Measurements from ENCODE around the gene PPP4R1.

PPP4R1 gene

DNA sequence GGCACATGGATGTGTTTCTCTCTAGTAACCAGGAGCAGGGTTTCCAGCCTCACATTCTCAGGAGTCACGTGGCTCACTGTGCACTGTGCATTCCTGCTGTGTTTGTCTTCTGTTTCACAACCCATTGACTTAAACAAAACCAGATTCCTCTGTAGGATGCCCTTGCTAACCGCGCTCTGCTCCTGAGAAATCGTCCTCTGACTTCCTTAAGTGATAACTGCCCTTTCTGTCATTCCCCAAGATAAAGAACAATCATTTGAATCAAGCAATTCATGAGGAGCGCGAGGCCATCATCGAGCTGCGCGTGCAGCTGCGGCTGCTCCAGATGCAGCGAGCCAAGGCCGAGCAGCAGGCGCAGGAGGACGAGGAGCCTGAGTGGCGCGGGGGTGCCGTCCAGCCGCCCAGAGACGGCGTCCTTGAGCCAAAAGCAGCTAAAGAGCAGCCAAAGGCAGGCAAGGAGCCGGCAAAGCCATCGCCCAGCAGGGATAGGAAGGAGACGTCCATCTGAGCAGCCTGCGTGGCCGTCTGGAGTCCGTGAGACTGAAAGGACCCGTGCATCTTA, 78.8 kb downstream of the PPP4R1 start:
- Histone ChIP-seq H3K27ac (peak overlapping the region; percentile 44), H3K27me3 (replicated peaks) (no peaks in the 10 kb centered on the region), H3K4me3 (ENCODE audit: low read depth, low read length) (no peak overlapping the region), H3K36me3 (replicated peaks) (peaks cover 26% of the 10 kb centered on the region)
- in situ Hi-C loops (cut with HindIII; ENCODE audit: low pct_ligation_motif_present, low sequenced_read_pairs) = no loop called here
- TF ChIP-seq, protein P1, sequence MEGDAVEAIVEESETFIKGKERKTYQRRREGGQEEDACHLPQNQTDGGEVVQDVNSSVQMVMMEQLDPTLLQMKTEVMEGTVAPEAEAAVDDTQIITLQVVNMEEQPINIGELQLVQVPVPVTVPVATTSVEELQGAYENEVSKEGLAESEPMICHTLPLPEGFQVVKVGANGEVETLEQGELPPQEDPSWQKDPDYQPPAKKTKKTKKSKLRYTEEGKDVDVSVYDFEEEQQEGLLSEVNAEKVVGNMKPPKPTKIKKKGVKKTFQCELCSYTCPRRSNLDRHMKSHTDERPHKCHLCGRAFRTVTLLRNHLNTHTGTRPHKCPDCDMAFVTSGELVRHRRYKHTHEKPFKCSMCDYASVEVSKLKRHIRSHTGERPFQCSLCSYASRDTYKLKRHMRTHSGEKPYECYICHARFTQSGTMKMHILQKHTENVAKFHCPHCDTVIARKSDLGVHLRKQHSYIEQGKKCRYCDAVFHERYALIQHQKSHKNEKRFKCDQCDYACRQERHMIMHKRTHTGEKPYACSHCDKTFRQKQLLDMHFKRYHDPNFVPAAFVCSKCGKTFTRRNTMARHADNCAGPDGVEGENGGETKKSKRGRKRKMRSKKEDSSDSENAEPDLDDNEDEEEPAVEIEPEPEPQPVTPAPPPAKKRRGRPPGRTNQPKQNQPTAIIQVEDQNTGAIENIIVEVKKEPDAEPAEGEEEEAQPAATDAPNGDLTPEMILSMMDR (IDR thresholded peaks at IDR 0.05; ENCODE audit: low read depth, low read length, missing control alignments) = no peak
- DNase-seq = peak; percentile 94

DNA sequence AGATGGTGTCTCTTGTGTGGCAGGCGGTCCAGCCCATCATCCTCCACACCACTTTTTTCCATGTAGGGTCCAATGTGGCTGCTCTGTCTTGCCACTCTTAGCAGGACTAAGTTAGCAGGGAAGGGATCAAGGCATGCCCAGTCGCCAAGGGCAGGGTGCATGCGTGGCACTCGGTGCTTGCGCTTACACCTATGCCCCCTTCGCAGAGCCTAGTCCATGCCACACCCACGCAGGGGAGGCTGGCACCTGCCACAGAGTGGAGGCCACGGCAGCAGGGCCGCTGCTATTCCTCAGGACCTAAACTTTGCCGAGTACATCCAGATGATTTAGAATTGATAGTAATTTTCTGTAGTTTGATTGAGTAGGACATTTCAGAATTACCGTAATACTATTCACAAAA, 79.5 kb downstream of the PPP4R1 start:
- Histone ChIP-seq H3K27me3 (replicated peaks) (no peaks in the 10 kb centered on the region), H3K4me3 (ENCODE audit: low read depth, low read length) (no peak overlapping the region), H3K27ac (no peak overlapping the region), H3K36me3 (replicated peaks) (peaks cover 24% of the 10 kb centered on the region)
- DNase-seq = no peak
- TF ChIP-seq, protein P1 (IDR thresholded peaks at IDR 0.05; ENCODE audit: low read depth, low read length, missing control alignments) = no peak
- in situ Hi-C loops (cut with HindIII; ENCODE audit: low pct_ligation_motif_present, low sequenced_read_pairs) = no loop called here

DNA sequence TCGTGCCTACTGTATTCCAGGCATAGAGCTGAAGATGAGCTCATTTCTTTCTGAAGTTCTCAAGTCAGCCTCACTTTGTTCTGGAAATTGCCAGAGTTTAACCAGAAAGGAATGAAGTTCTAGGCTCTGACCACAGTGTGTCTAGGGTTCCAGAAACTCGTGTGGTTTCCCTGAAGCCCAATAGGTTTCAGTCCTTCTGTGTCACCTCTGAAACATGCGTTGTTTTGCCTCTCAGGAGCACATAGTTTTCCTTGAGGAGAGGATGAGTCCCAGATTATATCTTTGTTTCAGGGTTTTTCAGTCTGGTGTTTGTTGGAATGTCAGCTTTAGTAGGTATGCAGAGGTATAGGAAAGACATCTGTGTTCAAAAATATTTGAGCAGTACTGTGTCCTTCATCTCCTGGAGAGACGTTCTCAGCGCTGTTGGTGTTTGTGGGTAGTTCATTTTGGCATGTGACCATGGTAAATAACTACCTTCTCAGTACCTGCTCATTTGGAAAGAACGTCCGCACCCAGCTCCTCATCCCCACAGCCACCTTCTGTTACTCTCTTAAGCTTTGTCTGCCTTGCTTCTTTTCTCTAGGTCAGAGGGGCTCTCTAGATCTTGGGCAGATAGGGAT, 82.5 kb downstream of the PPP4R1 start:
- TF ChIP-seq, protein P1 (IDR thresholded peaks at IDR 0.05; ENCODE audit: low read depth, low read length, missing control alignments) = no peak
- peak; percentile 22 for DNase-seq
- Histone ChIP-seq H3K36me3 (replicated peaks) (peaks cover 27% of the 10 kb centered on the region), H3K27ac (no peak overlapping the region), H3K4me3 (ENCODE audit: low read depth, low read length) (no peak overlapping the region), H3K27me3 (replicated peaks) (no peaks in the 10 kb centered on the region)
- in situ Hi-C loops (cut with HindIII; ENCODE audit: low pct_ligation_motif_present, low sequenced_read_pairs) = no loop called here

DNA sequence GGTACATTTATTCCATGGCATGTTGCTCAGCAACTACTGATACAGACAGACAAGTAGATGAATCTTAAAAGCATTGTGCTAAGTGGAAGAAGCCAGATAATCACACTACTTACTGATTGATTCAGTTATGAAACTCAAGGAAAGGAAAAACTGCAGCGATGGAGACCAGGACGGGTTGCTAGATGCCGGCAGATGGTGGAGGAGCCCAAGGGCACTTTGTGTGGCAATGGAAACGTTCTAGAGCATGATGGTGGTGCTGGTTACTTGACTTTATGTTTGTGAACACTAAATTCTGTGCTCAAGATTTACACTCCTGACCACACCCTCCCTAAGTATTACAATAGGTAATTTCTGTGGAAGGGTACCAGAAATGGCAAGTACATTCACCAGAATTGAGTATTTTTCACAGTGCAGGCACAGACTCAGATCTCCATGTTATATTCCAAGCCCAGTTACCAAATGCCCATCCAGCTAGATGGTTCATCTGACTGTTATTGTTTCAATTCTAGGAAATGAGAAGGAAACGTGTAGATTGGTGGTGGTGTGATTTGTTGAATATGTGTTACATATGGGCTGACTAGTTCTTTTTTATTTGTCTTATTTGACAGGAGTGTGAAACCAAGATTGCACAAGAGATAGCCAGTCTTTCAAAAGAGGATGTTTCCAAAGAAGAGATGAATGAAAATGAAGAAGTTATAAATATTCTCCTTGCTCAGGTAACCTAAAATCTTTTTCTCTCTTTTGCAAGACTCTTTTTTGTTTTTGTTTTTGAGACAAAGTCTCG, 83.9 kb downstream of the PPP4R1 start:
- TF ChIP-seq, protein P1 (IDR thresholded peaks at IDR 0.05; ENCODE audit: low read depth, low read length, missing control alignments) = no peak
- H3K36me3 ChIP-seq (replicated peaks) = peaks cover 23% of the 10 kb centered on the region
- H3K27me3 ChIP-seq (replicated peaks) = no peaks in the 10 kb centered on the region
- no peak for DNase-seq
- in situ Hi-C loops (cut with HindIII; ENCODE audit: low pct_ligation_motif_present, low sequenced_read_pairs) = no loop called here
- no peak overlapping the region for H3K4me3 ChIP-seq (ENCODE audit: low read depth, low read length)
- H3K27ac ChIP-seq = no peak overlapping the region

DNA sequence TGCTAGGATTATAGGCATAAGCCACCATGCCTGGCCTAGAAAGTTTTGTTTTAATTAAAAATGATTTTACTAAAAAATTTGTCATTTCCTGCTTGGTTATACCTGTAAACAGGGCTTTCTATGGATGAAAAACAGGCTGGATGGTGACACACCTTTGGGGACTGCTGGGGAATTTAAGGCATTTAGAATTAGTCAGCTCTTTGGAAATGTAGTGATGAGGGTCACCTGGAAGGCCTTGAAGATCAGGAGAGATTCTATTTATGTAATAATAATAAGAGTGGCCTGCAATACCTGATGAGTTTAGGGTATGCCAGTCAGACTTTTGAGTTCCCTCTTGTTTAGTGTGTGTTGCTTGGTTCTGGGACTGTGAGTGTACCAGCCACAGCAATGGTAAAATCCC, 87.9 kb downstream of the PPP4R1 start:
- no peak for DNase-seq
- Histone ChIP-seq H3K36me3 (replicated peaks) (peaks cover 21% of the 10 kb centered on the region), H3K27ac (no peak overlapping the region), H3K4me3 (ENCODE audit: low read depth, low read length) (no peak overlapping the region), H3K27me3 (replicated peaks) (no peaks in the 10 kb centered on the region)
- TF ChIP-seq, protein P1 (IDR thresholded peaks at IDR 0.05; ENCODE audit: low read depth, low read length, missing control alignments) = no peak
- in situ Hi-C loops (cut with HindIII; ENCODE audit: low pct_ligation_motif_present, low sequenced_read_pairs) = no loop called here

Data from brain microvascular endothelial cell (primary cell).